ENCODE measurements around the gene ZNF316.

Gene ZNF316

GRCh38 chr7:6647080-6647479, 10.0 kb downstream of the ZNF316 start:
- TF ChIP-seq, protein P1, sequence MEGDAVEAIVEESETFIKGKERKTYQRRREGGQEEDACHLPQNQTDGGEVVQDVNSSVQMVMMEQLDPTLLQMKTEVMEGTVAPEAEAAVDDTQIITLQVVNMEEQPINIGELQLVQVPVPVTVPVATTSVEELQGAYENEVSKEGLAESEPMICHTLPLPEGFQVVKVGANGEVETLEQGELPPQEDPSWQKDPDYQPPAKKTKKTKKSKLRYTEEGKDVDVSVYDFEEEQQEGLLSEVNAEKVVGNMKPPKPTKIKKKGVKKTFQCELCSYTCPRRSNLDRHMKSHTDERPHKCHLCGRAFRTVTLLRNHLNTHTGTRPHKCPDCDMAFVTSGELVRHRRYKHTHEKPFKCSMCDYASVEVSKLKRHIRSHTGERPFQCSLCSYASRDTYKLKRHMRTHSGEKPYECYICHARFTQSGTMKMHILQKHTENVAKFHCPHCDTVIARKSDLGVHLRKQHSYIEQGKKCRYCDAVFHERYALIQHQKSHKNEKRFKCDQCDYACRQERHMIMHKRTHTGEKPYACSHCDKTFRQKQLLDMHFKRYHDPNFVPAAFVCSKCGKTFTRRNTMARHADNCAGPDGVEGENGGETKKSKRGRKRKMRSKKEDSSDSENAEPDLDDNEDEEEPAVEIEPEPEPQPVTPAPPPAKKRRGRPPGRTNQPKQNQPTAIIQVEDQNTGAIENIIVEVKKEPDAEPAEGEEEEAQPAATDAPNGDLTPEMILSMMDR (conservative IDR thresholded peaks at IDR 0.05; ENCODE audit: control insufficient read depth, insufficient read depth, low read depth, low read length) = no peak
- no peak overlapping the region for H3K4me3 ChIP-seq (ENCODE audit: control insufficient read depth, low read depth, low read length)
- no peak for DNase-seq (ENCODE audit: low read depth)

DNA sequence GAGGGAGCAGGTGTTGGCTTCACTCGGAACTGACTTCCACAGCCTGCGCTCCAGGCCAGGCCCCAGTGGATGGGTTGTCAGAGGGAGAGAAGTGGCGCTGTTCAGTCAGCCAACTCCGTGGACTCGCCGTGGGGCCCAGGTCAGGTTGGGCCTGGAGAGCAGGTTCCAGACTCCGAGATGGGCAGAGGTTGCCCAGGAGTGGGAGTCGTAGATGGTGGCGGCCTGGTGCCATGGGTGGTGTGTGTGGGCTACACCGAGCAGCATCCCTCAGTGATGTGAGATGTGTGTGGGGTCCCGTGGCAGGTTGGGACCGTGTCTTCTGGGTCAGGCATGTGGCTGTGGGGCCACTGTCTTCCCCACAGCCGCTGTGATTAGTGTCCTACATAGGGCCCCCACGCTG, 10.4 kb downstream of the ZNF316 start:
- H3K4me3 ChIP-seq (ENCODE audit: control insufficient read depth, low read depth, low read length) = no peak overlapping the region
- DNase-seq (ENCODE audit: low read depth) = no peak
- TF ChIP-seq, protein P1 (conservative IDR thresholded peaks at IDR 0.05; ENCODE audit: control insufficient read depth, insufficient read depth, low read depth, low read length) = no peak

DNA sequence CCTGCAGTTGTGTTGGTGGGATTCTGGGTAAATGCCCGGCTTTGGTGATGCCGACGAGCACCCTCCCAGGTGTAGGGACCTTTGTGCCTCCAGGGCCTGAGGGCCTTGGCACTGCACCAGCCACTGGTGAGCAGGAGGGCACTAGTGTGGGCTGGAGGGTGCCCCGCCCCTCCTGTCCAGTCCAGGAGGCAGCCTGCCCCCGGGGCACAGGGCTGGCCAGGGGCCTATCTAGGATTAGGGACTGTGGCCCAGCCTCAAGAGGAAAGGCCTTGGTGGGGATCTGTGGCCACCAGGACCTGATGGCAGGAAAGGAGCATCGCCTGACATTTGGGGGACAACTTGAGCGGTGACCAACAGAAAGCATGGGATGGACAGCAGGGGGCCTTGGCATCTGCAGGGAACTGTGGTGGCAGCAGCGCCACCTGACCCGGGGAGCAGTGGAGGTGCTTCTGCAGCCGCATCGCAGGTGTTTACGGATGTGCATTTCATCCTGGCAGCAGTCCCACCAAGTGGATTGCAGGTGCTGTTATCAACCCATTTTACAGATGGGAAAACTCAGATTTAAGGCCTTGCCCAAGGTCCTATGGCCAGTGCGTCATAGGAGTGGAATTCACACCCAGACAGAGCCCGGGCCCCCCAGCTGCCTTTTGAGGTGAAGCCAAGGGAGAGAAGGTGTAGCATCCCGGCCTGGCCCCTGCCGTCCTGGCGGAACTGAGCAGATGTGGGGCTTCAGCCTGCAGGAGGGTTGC, 11.1 kb downstream of the ZNF316 start:
- TF ChIP-seq, protein P1 (conservative IDR thresholded peaks at IDR 0.05; ENCODE audit: control insufficient read depth, insufficient read depth, low read depth, low read length) = no peak
- DNase-seq (ENCODE audit: low read depth) = no peak
- H3K4me3 ChIP-seq (ENCODE audit: control insufficient read depth, low read depth, low read length) = no peak overlapping the region

DNA sequence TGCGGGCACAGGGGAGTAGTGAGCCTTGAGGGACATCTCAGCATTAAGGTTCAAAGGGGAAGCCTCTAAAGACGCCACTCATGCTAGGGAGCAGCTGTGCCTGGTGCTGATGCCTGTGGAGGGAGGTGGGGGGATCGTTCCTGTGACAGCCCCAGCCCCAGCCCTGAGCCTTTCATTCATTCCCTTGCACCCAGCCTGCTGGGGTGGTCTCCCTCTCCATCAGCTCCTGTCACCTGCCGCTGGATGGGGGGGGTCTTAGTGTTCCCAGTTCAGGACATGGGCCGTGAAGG, 11.6 kb downstream of the ZNF316 start:
- TF ChIP-seq, protein P1 (conservative IDR thresholded peaks at IDR 0.05; ENCODE audit: control insufficient read depth, insufficient read depth, low read depth, low read length) = no peak
- H3K4me3 ChIP-seq (ENCODE audit: control insufficient read depth, low read depth, low read length) = no peak overlapping the region
- no peak for DNase-seq (ENCODE audit: low read depth)

DNA sequence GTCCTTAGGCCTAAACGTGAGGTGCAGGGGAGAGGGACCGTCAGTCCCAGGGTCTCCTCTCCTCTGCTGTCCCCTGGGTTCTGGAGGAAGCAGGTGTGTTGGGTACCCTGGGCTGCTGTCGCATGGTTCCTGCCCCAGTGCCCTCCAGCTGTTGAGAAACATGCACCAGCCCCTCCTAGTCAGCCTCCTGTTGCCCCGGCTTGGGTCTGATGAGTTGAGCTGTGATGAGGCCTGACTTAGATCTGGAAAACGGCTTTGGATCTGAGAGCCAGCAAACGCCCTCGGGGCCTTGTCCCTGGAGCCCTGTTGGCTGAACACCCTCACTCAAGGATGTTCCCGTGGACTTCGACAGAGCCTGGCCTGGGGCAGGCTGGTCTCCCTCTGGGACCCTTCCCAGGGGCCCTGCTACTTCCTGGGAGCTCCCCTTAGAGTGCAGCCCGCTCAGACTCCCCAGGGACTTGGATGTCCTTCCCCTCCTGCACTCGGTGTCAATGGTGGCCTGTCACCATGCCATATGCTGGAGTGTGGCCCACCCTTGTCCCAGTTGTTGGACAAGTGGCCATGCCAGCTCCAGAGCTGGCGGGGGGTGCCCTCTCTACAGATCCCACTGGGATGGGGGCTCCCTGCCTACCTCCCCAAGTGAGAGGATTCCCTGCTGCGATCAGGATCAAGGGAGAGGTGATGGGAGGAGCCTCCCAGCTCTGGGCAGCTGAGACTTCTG, 12.3 kb downstream of the ZNF316 start:
- no peak for DNase-seq (ENCODE audit: low read depth)
- no peak overlapping the region for H3K4me3 ChIP-seq (ENCODE audit: control insufficient read depth, low read depth, low read length)
- TF ChIP-seq, protein P1 (conservative IDR thresholded peaks at IDR 0.05; ENCODE audit: control insufficient read depth, insufficient read depth, low read depth, low read length) = no peak

DNA sequence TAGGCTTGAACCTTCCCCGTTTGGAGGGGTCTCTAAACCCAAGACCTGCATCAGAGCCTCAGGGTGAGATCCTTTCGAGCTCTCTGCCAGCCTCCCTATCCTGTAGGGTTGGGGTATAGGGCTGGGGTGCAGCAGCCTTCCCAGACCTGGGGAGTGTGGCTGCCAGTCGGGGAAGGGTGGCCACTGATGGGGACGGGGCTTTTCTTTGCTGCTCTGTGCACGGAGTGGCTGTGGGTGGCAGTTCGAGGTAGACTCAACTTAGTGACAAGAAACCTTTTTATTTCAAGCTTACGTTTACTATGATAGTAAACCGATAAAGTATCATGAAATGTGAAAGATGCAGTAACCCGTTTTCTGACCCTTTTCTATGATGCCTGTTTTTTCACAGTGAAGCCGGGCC, 13.0 kb downstream of the ZNF316 start:
- H3K4me3 ChIP-seq (ENCODE audit: control insufficient read depth, low read depth, low read length) = no peak overlapping the region
- TF ChIP-seq, protein P1 (conservative IDR thresholded peaks at IDR 0.05; ENCODE audit: control insufficient read depth, insufficient read depth, low read depth, low read length) = no peak
- DNase-seq (ENCODE audit: low read depth) = no peak
